Stimulated activated CD4-positive, alpha-beta T cell treated with anti-CD3 and anti-CD28 coated beads, Interleukin-4, amount 100 ng/mL, for 24 hours (primary cell): ENCODE data around the gene LONP2.
"Not testable (repeated sequence)": the region's sequence is repeated elsewhere in the genome, so short reads cannot be mapped to it uniquely, and the experiment has no call there.

Source experiments
- DNase-seq: peaks from one replicate; pipeline ENCODE4 v3.0.0-alpha.2; 2020

The LONP2 gene

DNA sequence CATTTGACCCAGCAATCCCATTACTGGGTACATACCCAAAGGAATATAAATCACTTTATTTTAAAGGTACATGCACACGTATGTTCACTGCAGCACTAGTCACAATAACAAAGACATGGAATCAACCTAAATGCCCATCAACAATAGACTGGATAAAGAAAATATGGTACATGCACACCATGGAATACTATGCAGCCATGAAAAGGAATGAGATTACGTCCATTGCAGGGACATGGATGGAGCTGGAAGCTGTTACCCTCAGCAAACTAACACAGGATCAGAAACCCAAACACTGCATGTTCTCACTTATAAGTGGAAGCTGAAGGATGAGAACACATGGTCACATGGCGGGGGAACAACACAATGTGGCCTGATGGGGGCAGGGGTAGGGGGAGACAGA lies 4.0 kb upstream of the LONP2 start:
- DNase-seq, result not testable (repeated sequence)

- no peak for DNase-seq
Measured at GRCh38 chr16:48244863-48245195, 729 bp downstream of the LONP2 start.

- no peak for DNase-seq
Measured at GRCh38 chr16:48246066-48246465, 2.0 kb downstream of the LONP2 start.

DNA sequence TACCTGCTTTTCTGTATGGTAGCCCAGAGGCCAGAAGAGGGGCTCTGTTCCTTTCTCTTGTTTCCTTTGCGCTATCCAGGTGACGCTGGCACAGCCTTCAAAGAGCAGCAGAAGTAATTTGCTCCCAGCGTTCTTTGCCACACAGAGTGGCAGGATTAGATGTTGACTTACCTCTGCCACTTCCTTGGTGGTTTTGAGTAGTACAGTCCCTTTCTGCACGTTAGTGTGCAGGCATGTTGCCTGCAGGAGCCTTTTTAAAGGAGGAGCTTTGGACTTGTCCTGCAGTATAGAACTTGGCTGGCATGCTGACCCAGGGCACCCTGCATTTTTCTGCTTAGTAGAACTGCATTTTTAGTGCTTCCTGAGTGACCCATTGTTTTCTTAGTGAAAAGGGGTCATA lies 3.2 kb downstream of the LONP2 start, which contains the start of gene ABCC11:
ABCC11 (minus strand) TSS at position 229 of the 400 bp plus-strand sequence. CDS start 15,618 bp downstream, outside the sequence.
- no peak for DNase-seq

DNA sequence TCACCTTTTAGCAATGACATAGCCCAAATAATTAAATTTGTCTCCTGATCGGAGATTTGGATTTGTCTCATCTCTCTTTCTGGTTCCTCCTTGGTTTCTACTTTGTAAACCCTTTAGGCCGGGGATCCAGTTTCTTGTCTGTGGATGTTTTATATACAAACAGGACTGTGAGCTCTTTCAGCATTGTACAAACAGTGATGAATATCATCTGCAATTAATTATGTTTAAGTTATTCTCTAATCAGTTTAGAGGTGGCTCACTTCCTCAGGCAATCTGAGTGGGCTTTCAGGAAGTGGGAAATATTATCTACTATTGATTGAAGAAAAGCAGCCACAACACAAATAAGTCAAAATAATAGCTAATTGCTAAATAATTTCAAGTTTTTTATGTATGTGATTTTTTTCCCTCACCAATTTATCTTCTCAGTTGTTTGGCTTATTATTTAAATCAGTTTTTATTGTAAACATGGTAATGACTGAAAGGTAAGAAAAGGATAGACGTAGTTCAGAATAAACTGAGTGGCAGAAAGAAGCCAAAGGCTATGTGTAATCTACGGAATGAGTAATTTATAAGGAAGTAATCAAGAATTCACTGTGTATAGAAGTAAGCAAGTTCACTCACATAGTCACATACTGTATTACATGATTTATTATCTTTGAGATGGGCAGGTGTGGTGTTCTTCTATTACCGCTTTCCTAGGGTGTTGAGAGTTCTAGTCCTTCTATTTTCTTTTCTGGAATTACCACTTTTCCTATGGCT lies 6.6 kb downstream of the LONP2 start:
- DNase-seq, result no peak

DNA sequence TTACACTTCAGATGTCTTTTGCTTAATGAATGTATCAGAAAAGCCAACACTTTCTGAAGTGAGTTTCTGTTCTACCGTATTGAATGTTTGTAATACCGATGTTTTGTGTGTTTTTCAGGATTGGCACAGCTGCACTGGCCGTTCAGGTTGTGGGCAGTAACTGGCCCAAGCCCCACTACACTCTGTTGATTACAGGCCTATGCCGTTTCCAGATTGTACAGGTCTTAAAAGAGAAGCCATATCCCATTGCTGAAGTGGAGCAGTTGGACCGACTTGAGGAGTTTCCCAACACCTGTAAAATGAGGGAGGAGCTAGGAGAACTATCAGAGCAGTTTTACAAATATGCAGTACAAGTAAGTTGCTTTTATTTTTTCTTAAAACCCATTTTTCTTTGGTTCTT lies 7.9 kb downstream of the LONP2 start:
- no peak for DNase-seq

DNA sequence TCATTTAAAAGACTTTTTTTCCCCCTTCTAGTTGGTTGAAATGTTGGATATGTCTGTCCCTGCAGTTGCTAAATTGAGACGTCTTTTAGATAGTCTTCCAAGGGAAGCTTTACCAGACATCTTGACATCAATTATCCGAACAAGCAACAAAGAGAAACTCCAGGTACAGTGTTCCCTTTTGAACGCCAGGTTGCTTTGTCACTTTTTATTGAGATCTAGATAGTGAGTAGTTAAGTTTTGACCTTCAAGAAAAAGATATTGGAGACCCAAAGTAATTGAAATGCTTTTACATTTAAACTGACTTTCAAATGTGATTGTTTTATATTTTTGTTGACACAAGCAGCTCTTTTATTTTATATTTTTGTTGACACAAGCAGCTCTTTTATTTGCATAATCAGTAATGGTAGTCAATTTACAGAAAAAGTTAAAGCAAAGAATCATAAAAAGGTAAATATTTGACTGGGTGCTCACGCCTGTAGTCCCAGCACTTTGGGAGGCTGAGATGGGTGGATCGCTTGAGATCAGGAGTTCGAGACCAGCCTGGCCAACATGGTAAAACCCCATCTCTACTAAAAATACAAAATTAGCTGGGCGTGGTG lies 12.6 kb downstream of the LONP2 start:
- DNase-seq, result no peak

DNA sequence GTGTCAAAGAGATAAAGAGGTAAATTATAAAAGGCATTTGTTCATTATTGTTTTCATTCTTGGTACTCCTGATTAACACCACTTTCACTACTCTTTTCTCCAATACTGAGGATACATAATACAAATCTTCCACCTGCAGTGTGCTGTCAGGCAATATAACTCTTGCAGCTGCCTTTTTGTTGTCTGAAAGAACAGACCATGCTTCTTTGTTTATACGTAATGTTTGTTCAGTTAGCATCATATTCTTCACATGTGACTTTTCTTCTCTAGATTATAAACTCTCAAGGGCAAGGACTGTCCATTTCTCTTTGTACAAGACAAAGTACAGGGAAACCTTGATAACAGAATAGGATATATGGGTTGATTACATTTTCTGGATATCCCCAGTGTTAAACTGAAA lies 17.5 kb downstream of the LONP2 start:
- DNase-seq, result no peak

DNA sequence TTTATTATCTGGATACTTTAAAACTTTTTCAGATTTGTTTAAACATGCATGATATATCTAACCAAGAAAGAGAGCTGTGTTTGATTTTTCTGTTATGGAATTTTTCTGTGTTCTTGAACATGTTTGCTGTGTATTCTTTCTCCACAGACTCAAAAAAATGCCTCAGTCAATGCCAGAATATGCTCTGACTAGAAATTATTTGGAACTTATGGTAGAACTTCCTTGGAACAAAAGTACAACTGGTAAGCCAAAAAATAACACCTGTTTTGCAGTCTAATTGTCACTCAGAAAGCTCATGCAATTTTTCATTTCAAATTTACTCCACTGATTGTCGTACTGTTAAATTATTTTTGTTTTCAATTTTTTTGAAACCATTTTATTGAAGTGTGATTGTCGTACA lies 18.5 kb downstream of the LONP2 start:
- no peak for DNase-seq

GRCh38 chr16:48269011-48269410 lies 24.9 kb downstream of the LONP2 start:
- no peak for DNase-seq

- DNase-seq, result no peak
Measured at GRCh38 chr16:48271728-48272127, 27.6 kb downstream of the LONP2 start.

DNA sequence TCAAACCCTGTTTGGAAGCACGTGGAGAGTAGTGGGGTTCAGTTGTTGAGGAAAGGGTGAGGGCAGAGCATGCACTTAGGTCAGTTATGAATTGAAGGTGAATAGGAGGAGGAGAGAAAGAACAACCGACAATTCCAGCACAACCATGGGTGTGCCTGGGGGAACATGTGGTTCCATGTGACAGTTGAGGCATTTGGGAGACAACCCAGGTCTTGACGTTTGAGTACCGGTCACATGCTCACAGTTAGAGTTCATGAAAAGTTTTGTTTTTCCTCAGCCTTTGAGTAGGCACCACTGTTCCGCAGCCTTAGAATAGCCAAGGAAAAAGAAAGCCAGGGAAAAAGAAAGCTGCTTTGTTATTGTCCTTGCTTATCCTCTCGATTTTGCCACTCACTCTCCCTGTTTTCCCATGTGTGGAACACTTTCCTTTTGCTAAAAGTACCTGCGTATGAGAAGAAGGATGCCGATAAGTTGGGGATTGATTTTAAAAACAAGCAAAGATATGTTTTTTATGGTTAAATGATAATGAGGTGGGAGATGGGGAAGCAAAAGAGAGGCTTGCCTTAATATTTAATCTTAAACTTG lies 28.8 kb downstream of the LONP2 start:
- DNase-seq, result no peak

DNA sequence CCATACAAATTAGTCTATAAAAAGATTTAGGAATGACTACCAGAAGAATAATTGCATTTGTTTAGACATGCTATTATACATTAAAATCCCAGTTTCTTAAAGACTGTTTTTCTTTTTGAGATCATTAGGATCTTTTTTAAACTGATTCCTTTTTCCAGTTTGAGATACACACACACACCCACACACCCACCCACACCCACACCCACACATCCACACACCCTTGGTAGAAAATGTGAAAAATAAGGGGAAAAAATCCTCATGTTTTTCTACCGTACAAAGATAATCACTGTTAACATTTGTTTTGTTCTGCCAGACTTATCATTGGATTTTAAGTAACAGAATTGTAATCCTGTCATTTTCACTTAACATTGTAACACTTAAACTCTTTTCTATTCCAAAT lies 30.4 kb downstream of the LONP2 start:
- DNase-seq, result no peak

DNA sequence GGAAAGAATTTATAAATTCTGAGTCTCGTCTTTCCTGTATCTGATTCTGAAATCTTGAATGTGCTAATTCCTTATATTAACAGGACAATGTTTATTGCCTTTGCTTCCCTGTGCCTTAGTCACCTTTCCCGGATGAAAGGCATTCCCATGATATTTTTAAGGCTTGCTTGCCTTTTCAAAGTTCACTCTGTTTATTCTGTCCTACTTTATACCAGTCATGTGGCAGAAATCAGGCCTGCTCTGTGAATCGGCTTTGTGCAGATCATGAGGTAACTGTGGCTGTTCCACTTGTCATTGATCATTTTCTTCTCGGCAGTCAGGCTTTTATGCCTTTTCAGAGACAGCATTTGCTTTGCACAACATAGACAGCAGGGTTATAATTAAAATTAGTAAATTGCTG lies 32.0 kb downstream of the LONP2 start:
- no peak for DNase-seq

GRCh38 chr16:48277158-48277557 lies 33.1 kb downstream of the LONP2 start:
- DNase-seq, result no peak

DNA sequence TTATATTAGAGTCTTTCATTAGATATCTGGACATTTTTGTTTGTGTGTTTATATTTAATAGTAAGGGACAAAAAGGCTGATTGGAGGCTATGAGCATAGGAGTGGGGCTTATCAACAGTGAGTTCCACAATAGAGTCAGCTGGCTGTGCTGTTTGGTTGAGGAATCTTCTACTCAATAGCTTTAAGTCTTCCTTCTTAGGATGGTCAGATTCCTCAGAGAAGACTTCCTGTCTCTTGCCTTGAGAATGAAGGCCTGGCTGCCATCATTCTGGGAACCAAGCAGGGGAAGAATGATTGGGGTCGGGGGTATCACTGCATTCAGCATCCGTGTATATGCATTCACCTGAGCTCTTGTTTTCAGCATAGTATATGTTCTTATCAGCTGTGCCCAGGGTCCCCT lies 35.1 kb downstream of the LONP2 start:
- no peak for DNase-seq

- DNase-seq, result no peak
Measured at GRCh38 chr16:48280546-48280945, 36.4 kb downstream of the LONP2 start.

- no peak for DNase-seq
Measured at GRCh38 chr16:48282636-48283263, 38.6 kb downstream of the LONP2 start.

DNA sequence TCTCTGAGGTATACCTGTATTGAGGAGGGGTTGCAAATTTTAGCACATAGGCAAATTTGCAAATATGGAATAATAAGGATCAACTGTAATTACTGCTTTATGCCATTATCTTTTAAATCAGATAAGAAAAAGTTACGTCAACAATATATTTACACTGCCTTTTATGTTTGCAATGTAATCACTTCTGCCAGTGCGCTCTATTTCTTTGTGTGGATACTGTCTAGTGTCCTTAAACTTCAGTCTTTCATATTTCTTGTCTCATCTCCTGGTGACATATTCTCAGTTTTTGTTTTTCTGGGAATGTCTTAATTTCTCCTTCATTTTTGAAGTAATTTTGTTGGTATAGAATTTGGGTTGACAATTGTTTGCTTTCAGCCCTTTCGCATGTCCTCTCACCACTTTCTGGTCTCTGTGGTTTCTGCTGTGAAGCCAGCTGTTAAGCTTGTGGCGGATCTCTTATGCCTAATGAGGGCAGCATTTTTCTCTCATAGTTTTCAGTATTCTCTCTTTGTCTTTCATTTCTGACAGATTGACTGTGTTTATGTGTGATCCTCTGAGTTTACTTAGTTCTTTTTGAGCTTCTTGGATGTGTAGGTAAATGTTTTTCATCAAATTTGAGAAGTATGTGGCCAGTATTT lies 40.8 kb downstream of the LONP2 start:
- DNase-seq, result no peak

DNA sequence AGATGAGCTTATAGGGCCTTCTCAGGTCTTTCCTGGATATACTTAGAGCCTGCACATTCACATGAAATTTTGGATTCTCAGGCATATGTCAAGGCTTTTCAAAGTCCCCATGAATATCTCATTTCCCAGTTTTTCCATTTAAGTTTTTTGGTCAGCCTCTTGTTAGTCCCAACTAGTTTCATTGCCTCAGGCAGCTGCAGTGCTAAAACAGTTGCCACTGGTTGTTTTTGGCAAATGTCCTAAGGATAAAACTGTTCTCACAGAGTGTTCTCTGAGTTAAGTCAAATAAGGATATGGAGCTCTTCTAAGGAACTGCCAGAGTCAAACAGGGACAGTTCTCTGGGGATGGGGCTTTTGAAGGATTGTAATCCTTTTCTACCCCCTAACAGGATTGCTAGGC lies 43.1 kb downstream of the LONP2 start:
- DNase-seq, result no peak

- no peak for DNase-seq
Measured at GRCh38 chr16:48291303-48291702, 47.2 kb downstream of the LONP2 start.

GRCh38 chr16:48291754-48292153 lies 47.7 kb downstream of the LONP2 start:
- DNase-seq, result no peak

- no peak for DNase-seq
Measured at GRCh38 chr16:48292452-48292851, 48.4 kb downstream of the LONP2 start.

DNA sequence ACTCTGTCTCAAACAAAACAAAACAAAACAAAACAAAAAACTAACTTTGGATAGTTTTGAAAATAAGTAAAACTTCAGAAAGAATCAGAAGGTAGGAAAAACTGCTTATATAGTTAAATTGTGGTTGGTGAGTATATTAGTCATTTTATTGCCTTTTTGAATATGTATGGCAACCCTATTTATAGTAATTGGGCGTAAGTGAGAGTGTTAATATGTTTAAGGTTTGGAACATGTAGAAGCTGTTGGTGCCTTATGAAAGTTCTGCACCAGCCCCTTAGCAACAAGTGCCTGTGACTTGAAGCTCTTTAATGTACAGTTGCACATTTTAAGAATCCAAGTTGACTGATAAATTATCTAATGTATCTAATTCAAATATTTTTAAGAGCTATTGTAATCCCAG lies 50.6 kb downstream of the LONP2 start:
- DNase-seq, result no peak
